Uterus (tissue), 4 donors: ENCODE measurements around the gene FAM222B. TPM values are rescaled to one million over a fixed set of nuclear protein-coding genes. Genes with fewer than 3 reads are reported as not detected.
"Not testable (repeated sequence)": the region's sequence is repeated elsewhere in the genome, so short reads cannot be mapped to it uniquely, and the experiment has no call there.

Source experiments
- DNase-seq, 2 donors: peaks; one replicate each; pipeline ENCODE4 v3.0.0-alpha.2; 2019 to 2020
- H3K27ac ChIP-seq, 2 donors: fragments of 200-600 bp; sonication (generic); 1 replicate in 1 of 2; 2 replicates in 1 of 2; pipeline ENCODE4 v1.5.1; 2016 to 2018
- H3K27me3 ChIP-seq, 2 donors: fragments of 200-600 bp; sonication (generic); one replicate each; pipeline ENCODE4 v1.5.1; 2018 to 2019; ENCODE audit warnings: control low read depth in 1 of 2
- H3K36me3 ChIP-seq, 2 donors: fragments of 200-600 bp; sonication (generic); one replicate each; pipeline ENCODE4 v1.5.1; 2019; ENCODE audit warnings: control low read depth in 1 of 2
- H3K4me1 ChIP-seq, 2 donors: fragments of 200-600 bp; sonication (generic); one replicate each; pipeline ENCODE4 v1.5.1; 2018 to 2019; ENCODE audit warnings: control low read depth in 1 of 2
- H3K4me3 ChIP-seq, 2 donors: fragments of 200-600 bp; sonication (generic); 1 replicate in 1 of 2; 2 replicates in 1 of 2; pipeline ENCODE4 v1.5.1; 2018 to 2019; ENCODE audit warnings: mild to moderate bottlenecking in 1 of 2
- H3K9me3 ChIP-seq, 2 donors: fragments of 200-600 bp; sonication (generic); one replicate each; pipeline ENCODE4 v1.5.1; 2019; ENCODE audit warnings: control low read depth in 1 of 2
- POLR2A ChIP-seq, 2 donors: fragments of 450-650 bp; IDR thresholded peaks; one replicate each; pipeline ENCODE4 v1.6.1; 2016; ENCODE audit warnings: antibody characterized with exemption in 2 of 2, mild to moderate bottlenecking in 1 of 2, moderate library complexity in 1 of 2
- intact Hi-C: fragments of 100-400 bp; cut with DNase I; formaldehyde crosslinking; loops from one replicate; pipeline ENCODE4 v1.15.1; 2023; ENCODE audit warnings: low total_unique reads
- total RNA-seq, 4 donors: library from RNA; depleted of rRNA in 3 of 4; stranded (reverse); fragments of >200 nt in 3 of 4; gene quantifications; one replicate each; pipeline versions ENCODE4 v1.1.0 to v1.2.4, GENCODE V29; 2014 to 2023
- TF ChIP-seq, protein P1 (sequence below), 4 experiments: fragments of 200-600 bp in 2 of 4; fragments of 450-650 bp in 2 of 4; sonication (generic) in 2 of 4; IDR thresholded peaks; one replicate each; pipeline ENCODE4 v1.5.1; 2016 to 2019; ENCODE audit warnings: antibody characterized with exemption in 4 of 4, mild to moderate bottlenecking in 2 of 4, moderate library complexity in 1 of 4
- donor health status: DM: yes; HTN: yes; CAD: no.

Gene FAM222B
- total RNA-seq, 4 donors from 2014 or later: 2.4 to 24.3 (median 4.2) TPM

DNA sequence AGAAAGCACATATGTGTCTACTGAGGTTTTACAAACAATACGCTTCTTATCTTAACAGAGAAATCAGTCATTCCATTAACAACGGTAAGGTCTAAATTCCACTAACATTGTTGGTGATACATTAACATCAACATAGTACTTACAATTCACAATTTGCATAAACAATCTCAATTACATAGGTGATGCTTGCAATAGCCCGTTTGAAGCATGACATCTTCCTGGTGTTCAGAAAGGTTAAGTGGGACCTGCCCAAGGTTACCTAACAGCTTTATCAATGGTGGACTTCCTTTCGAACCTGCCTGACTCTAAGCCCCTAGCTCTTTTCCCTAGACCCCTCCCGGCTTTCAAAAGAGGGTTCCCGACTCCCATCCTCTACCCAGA is 699 bp downstream of the FAM222B start:
- DNase-seq: no peak
- Histone ChIP-seq H3K4me1 (peaks cover 0 to 5% of the 10 kb centered on the region in 2 donors), H3K4me3 (peak overlapping the region; percentile 68 to 71), H3K27me3 (no peaks in the 10 kb centered on the region), H3K36me3 (no peaks in the 10 kb centered on the region), H3K9me3 (no peaks in the 10 kb centered on the region), H3K27ac (peak overlapping the region; percentile 79 to 80)
- TF ChIP-seq, protein P1, sequence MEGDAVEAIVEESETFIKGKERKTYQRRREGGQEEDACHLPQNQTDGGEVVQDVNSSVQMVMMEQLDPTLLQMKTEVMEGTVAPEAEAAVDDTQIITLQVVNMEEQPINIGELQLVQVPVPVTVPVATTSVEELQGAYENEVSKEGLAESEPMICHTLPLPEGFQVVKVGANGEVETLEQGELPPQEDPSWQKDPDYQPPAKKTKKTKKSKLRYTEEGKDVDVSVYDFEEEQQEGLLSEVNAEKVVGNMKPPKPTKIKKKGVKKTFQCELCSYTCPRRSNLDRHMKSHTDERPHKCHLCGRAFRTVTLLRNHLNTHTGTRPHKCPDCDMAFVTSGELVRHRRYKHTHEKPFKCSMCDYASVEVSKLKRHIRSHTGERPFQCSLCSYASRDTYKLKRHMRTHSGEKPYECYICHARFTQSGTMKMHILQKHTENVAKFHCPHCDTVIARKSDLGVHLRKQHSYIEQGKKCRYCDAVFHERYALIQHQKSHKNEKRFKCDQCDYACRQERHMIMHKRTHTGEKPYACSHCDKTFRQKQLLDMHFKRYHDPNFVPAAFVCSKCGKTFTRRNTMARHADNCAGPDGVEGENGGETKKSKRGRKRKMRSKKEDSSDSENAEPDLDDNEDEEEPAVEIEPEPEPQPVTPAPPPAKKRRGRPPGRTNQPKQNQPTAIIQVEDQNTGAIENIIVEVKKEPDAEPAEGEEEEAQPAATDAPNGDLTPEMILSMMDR (IDR thresholded peaks at IDR 0.05): no peak
- no peak for TF ChIP-seq POLR2A (IDR thresholded peaks at IDR 0.05)
- intact Hi-C loops: no loop called here

DNA sequence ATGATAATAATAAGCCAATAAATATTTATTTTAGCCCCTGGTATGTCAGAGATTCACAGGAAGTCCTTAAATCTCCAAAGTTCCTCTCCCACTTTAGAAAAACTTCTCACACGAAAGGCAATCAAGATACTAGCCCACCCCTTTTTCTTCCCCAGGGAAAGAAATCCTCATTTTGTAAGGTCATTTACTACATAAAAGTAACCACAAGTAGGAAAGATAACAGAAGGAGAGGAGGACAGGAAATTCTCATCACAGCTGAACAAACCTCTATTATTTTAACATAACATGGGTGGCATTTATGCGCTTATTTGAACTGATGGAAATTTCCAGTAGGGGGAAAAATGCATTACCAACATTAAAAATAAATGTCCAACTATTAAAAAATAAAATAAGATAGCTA is 3.4 kb downstream of the FAM222B start:
- H3K9me3 ChIP-seq: no peaks in the 10 kb centered on the region
- intact Hi-C loops: no loop called here
- H3K4me1 ChIP-seq: peaks cover 0 to 5% of the 10 kb centered on the region in 2 donors
- H3K36me3 ChIP-seq: no peaks in the 10 kb centered on the region
- no peak overlapping the region for H3K4me3 ChIP-seq
- DNase-seq: no peak
- H3K27me3 ChIP-seq: no peaks in the 10 kb centered on the region
- TF ChIP-seq, protein P1 (IDR thresholded peaks at IDR 0.05): no peak
- no peak for TF ChIP-seq POLR2A (IDR thresholded peaks at IDR 0.05)
- H3K27ac ChIP-seq: no peak overlapping the region

DNA sequence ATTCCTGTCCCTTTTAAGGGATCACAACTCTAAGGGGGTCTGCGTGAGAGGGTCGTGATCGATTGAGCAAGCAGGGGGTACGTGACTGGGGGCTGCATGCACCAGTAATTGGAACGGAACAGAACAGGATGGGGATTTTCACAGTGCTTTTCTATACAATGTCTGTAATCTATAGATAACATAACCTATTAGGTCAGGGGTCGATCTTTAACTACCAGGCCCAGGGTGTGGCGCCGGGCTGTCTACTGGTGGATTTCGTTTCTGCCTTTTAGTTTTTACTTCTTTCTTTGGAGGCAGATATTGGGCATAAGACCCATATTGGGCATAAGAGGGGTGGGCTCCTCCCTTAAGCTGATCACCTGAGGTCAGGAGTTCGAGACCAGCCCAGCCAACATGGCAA is 6.0 kb downstream of the FAM222B start:
- H3K4me1 ChIP-seq, H3K36me3 ChIP-seq, H3K9me3 ChIP-seq, intact Hi-C loops, DNase-seq, H3K27ac ChIP-seq, H3K27me3 ChIP-seq, H3K4me3 ChIP-seq: not testable (repeated sequence)

DNA sequence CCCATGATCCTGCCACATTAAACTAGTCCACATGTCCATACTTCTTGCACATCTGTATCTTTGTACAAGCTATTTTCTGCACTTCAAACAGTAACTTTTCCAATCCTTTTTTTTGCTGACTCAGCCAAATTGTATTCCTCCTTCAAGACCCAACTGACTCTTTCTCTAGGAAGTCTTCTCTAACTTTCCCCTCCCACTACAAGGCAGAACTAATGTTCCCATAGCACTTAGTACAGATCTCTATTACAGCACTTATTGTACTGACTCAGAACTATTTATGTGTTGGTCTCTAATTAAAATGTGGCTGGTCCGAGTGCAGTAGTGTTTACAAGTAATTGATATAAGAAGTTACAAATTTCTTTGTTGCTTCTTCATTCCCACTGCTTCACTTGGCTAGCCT is 8.2 kb downstream of the FAM222B start:
- Histone ChIP-seq H3K27me3 (no peaks in the 10 kb centered on the region), H3K9me3 (no peaks in the 10 kb centered on the region), H3K27ac (no peak overlapping the region), H3K4me3 (no peak overlapping the region), H3K36me3 (no peaks in the 10 kb centered on the region), H3K4me1 (no peaks in the 10 kb centered on the region)
- no peak for DNase-seq
- intact Hi-C loops: no loop called here
- no peak for TF ChIP-seq POLR2A (IDR thresholded peaks at IDR 0.05)
- TF ChIP-seq, protein P1 (IDR thresholded peaks at IDR 0.05): no peak

DNA sequence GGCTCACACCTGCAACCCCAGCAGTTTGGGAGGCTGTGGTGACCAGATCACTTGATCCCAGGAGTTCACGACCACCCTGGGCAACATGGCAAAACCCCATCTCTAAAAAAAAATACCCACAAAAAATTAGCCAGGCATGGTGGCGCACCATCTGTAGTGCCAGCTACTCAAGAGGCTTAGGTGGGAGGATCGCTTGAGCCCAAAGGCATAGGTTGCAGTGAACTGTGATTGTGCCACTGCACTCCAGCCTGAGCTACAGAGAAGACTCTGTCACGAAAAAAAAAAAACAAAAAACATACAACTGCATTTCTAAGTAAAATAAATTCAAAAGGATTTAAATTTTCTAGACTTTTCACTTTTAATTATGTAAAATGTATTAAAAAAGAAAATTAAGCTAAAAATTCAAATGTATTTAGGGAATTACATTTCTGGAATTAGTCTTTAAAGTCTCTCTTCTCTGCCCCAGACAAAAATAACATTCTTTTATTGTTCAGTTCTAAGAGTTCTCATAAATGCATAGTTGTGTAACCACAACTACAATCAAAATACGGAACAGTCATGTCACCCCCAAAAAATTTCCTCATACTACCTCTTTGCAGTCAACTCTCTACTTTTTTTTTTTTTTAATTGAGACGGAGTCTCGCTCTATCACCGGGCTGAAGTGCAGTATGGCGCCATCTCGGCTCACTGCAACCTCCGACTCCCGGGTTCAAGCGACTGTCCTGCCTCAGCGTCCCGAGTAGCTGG is 14.1 kb downstream of the FAM222B start:
- no peak for TF ChIP-seq POLR2A (IDR thresholded peaks at IDR 0.05)
- TF ChIP-seq, protein P1 (IDR thresholded peaks at IDR 0.05): no peak
- Histone ChIP-seq H3K9me3 (no peaks in the 10 kb centered on the region), H3K27me3 (no peaks in the 10 kb centered on the region), H3K4me3 (no peak overlapping the region), H3K27ac (no peak overlapping the region), H3K36me3 (no peaks in the 10 kb centered on the region), H3K4me1 (no peaks in the 10 kb centered on the region)
- intact Hi-C loops: no loop called here
- no peak for DNase-seq
